ENCODE data around the gene GYS1.

- TF ChIP-seq POLR2A (IDR thresholded peaks at IDR 0.05) (no peak), CTCF (IDR thresholded peaks at IDR 0.05) (no peak)
Measured at GRCh38 chr19:48964205-48965039, 28.7 kb downstream of the GYS1 start.
